Body of pancreas (tissue), 4 donors: Measurements from ENCODE around the gene BROX. TPM values are rescaled to one million over a fixed set of nuclear protein-coding genes. Genes with fewer than 3 reads are reported as not detected.

Experiments used
- ATAC-seq: fragments of 150-250 bp; one replicate; pipeline ENCODE4 v1.9.1; 2016
- DNase-seq, 4 donors: peaks; one replicate each; pipeline ENCODE4 v3.0.0-alpha.2; 2019
- H3K27ac ChIP-seq, 4 donors: fragments of 200-600 bp; sonication (generic); 1 replicate in 3 of 4; 2 replicates in 1 of 4; pipeline versions ENCODE4 v1.5.1 to v1.6.1; 2016 to 2019; ENCODE audit warnings: mild to moderate bottlenecking in 1 of 4, mixed read lengths in 1 of 4, moderate library complexity in 1 of 4
- H3K27me3 ChIP-seq, 2 donors: fragments of 200-600 bp; sonication (generic); one replicate each; pipeline ENCODE4 v1.6.0; 2016; ENCODE audit warnings: mild to moderate bottlenecking in 1 of 2
- H3K36me3 ChIP-seq, 2 donors: fragments of 200-600 bp; sonication (generic); replicated peaks in 1 of 2; 2 replicates each; pipeline ENCODE4 v1.5.1; 2016; ENCODE audit warnings: low read depth in 2 of 2; ENCODE audit not compliant: insufficient read depth in 1 of 2
- H3K4me1 ChIP-seq: fragments of 200-600 bp; sonication (generic); one replicate; pipeline ENCODE4 v1.6.0; 2016
- H3K4me3 ChIP-seq, 2 donors: fragments of 200-600 bp; sonication (generic); 1 replicate in 1 of 2; 2 replicates in 1 of 2; pipeline ENCODE4 v1.5.1; 2016 to 2019
- H3K9me3 ChIP-seq, 3 donors: fragments of 200-600 bp; sonication (generic); 1 replicate in 2 of 3; 2 replicates in 1 of 3; pipeline ENCODE4 v1.5.1; 2016
- CTCF ChIP-seq, 7 experiments: fragments of 450-650 bp in 4 of 7; fragments of 200-600 bp in 3 of 7; sonication (generic) in 3 of 7; IDR thresholded peaks; one replicate each; pipeline ENCODE4 v1.5.1; 2016 to 2019; ENCODE audit warnings: antibody characterized with exemption in 7 of 7
- POLR2A ChIP-seq, 3 donors: fragments of 450-650 bp; IDR thresholded peaks; one replicate each; pipeline ENCODE4 v1.6.1; 2016; ENCODE audit warnings: antibody characterized with exemption in 3 of 3, mild to moderate bottlenecking in 2 of 3
- WGBS, 2 donors: methylation state at CpG; one replicate each; pipeline ENCODE4 v1.1.5; 2017; 5-methylcytosine and 5-hydroxymethylcytosine counted together
- intact Hi-C: fragments of 100-400 bp; cut with DNase I; formaldehyde crosslinking; loops from one replicate; pipeline ENCODE4 v1.15.1; 2023
- total RNA-seq, 2 donors: library from RNA; depleted of rRNA; stranded (reverse); fragments of >200 nt; gene quantifications; one replicate each; pipeline ENCODE4 v1.1.0, GENCODE V29; 2016

The BROX gene
- total RNA-seq, 2 donors from 2014 or later, result 12.5 to 18.2 TPM

GRCh38 chr1:222728746-222729145, 16.4 kb downstream of the BROX start:
- DNase-seq (no peak), ATAC-seq (no peak)
- WGBS, 2 donors, result 90 to 93% methylated on average over 1 of the region's 1 CpG
- Histone ChIP-seq H3K4me3 (no peak overlapping the region), H3K4me1 (no peaks in the 10 kb centered on the region), H3K9me3 (no peaks in the 10 kb centered on the region), H3K36me3 (peaks cover 20 to 65% of the 10 kb centered on the region in 2 donors), H3K27me3 (no peaks in the 10 kb centered on the region), H3K27ac (no peak overlapping the region)
- TF ChIP-seq POLR2A (IDR thresholded peaks at IDR 0.05) (no peak), CTCF (IDR thresholded peaks at IDR 0.05) (no peak)
- intact Hi-C loops, result loop anchor here (10.0 kb wide), 1 partner anchor 74 kb away; no protein-coding TSS in a partner anchor

GRCh38 chr1:222730866-222731265, 18.5 kb downstream of the BROX start:
- 86 to 91% methylated on average over 1 of the region's 1 CpG for WGBS, 2 donors
- Histone ChIP-seq H3K4me1 (no peaks in the 10 kb centered on the region), H3K36me3 (peaks cover 15 to 60% of the 10 kb centered on the region in 2 donors), H3K4me3 (no peak overlapping the region), H3K27ac (no peak overlapping the region), H3K27me3 (no peaks in the 10 kb centered on the region), H3K9me3 (no peaks in the 10 kb centered on the region)
- ATAC-seq (no peak), DNase-seq (no peak)
- intact Hi-C loops, result no loop called here
- TF ChIP-seq POLR2A (IDR thresholded peaks at IDR 0.05) (no peak), CTCF (IDR thresholded peaks at IDR 0.05) (no peak)

GRCh38 chr1:222732216-222733159, 20.1 kb downstream of the BROX start:
- Histone ChIP-seq H3K36me3 (peaks cover 8 to 50% of the 10 kb centered on the region in 2 donors), H3K4me1 (no peaks in the 10 kb centered on the region), H3K4me3 (no peak overlapping the region), H3K27ac (no peak overlapping the region), H3K9me3 (no peaks in the 10 kb centered on the region), H3K27me3 (no peaks in the 10 kb centered on the region)
- intact Hi-C loops, result no loop called here
- no peak for TF ChIP-seq POLR2A (IDR thresholded peaks at IDR 0.05)
- no peak for TF ChIP-seq CTCF (IDR thresholded peaks at IDR 0.05)
- DNase-seq (no peak), ATAC-seq (no peak)
- WGBS, 2 donors, result 82 to 89% methylated on average over 3 of the region's 3 CpGs

- peaks cover 5 to 36% of the 10 kb centered on the region in 2 donors for H3K36me3 ChIP-seq
- no peak for DNase-seq
- no peaks in the 10 kb centered on the region for H3K9me3 ChIP-seq
- H3K27ac ChIP-seq, result no peak overlapping the region
- no peak overlapping the region for H3K4me3 ChIP-seq
- H3K27me3 ChIP-seq, result no peaks in the 10 kb centered on the region
- 71 to 79% methylated on average over 1 of the region's 1 CpG for WGBS, 2 donors
- no peak for ATAC-seq
- no peaks in the 10 kb centered on the region for H3K4me1 ChIP-seq
- intact Hi-C loops, result no loop called here
- TF ChIP-seq CTCF (IDR thresholded peaks at IDR 0.05) (no peak), POLR2A (IDR thresholded peaks at IDR 0.05) (no peak)
These were observed 22.4 kb downstream of the BROX start for GRCh38 chr1:222734740-222735139.
